HG02759 (cell line): ENCODE results near the gene EHD2.
"Not testable (repeated sequence)": the region's sequence is repeated elsewhere in the genome, so short reads cannot be mapped to it uniquely, and the experiment has no call there.

Experiments
- ATAC-seq: cut with Tn5 transposase; IDR thresholded peaks from one replicate; pipeline ENCODE4 v1.9.1; 2021; ENCODE audit warnings: mild to moderate bottlenecking, moderate library complexity; ENCODE audit not compliant: unreplicated experiment

The EHD2 gene

DNA sequence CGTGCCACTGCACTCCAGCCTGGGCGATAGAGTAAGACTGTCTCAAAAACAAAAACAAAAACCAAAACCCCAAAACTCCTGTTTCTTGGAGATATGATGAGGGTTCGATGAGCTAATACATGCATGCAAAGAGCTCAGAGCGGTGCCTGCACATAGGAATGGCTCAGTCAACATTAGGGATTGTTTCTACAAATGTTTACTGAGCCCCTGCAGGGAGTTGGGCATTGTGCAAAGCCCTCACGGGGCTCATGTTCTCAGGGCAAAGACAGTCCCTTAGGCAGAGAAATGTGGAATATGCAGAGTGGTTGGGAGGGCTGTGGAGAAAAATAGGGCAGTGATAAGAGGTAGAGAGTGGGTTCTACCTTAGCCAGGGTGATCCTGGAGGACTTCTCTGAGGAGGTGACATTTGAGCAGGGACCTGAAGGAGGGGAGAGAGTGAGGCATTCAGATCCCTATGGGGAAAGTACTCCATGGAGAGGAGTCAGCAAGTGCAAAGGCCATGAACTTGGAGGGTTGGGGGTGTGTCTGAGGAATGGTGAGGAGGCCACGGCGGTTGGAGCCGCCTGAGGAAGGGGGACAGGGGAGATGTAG lies 1.5 kb upstream of the EHD2 start:
- no peak for ATAC-seq

DNA sequence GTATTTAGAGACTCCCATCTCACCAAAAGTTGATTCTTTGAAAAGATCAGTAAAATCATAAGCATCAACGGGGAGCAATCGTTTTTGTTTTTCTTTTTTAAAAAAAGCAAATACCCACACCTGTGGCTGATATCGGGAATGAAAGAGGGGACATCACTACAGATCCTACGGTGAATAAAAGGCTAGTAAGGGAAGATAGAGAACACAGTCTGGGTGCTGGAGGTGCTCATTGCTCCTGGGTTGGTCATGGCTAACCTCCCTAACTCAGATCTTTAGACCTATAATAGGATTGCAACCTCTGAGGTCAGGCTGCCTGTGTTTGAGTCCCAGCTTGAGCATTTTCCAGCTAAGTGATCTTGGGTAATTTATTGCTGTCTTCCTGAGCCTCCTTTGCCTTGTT lies 1.1 kb downstream of the EHD2 start:
- ATAC-seq, result no peak

DNA sequence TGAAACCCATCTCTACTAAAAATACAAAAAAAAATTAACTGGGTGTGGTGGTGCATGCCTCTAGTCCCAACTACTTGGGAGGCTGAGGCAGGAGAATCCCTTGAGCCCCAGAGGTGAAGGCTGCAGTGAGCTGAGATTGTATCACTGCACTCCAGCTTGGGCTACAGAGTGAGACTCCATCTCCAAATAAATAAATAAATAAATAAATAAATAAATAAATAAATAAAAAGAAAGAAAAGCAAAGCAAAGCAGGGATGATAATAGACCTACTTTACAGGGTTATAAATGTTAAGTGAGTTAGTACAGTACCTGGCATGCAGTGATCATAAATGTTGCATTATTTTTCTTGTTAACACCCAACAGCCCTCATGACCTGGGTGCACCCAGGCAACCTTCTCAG lies 1.6 kb downstream of the EHD2 start:
- ATAC-seq, result not testable (repeated sequence)

DNA sequence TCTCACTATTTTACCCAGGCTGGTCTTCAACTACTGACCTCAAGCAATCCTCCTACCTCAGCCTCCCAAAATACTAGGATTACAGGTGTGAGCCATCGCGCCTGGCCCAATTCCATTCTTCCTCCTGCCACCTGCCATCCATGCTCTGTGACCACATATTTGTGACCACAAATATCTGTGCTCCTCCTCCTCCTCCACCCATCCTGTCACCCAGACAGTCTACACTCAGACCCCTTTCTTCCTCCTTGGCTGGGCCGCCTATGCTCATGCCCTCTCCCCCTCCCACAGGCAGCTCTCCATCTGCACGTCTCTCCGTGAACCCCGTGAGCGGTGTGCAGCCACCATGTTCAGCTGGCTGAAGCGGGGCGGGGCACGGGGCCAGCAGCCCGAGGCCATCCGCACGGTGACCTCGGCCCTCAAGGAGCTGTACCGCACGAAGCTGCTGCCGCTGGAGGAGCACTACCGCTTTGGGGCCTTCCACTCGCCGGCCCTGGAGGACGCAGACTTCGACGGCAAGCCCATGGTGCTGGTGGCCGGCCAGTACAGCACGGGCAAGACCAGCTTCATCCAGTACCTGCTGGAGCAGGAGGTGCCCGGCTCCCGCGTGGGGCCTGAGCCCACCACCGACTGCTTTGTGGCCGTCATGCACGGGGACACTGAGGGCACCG lies 3.2 kb downstream of the EHD2 start:
- no peak for ATAC-seq

DNA sequence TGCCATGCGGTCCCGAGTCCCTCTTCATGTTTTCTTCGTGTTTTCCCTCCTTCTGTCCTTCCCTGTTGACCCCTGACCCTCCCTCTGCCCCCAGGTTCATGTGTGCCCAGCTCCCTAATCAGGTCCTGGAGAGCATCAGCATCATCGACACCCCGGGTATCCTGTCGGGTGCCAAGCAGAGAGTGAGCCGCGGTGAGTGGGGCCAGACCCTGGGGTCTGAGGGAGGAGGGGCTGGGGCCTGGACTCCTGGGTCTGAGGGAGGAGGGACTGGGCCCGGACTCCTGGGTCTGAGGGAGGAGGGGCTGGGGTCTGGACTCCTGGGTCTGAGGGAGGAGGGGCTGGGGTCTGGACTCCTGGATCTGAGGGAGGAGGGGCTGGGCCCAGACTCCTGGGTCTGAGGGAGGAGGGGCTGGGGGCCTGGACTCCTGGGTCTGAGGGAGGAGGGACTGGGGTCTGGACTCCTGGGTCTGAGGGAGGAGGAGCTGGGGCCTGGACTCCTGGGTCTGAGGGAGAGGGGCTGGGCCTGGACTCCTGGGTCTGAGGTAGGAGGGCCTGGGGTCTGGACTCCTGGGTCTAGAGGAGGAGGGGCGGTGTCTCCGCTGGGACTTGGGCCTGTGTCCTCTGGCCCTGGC lies 5.3 kb downstream of the EHD2 start:
- ATAC-seq, result not testable (repeated sequence)

DNA sequence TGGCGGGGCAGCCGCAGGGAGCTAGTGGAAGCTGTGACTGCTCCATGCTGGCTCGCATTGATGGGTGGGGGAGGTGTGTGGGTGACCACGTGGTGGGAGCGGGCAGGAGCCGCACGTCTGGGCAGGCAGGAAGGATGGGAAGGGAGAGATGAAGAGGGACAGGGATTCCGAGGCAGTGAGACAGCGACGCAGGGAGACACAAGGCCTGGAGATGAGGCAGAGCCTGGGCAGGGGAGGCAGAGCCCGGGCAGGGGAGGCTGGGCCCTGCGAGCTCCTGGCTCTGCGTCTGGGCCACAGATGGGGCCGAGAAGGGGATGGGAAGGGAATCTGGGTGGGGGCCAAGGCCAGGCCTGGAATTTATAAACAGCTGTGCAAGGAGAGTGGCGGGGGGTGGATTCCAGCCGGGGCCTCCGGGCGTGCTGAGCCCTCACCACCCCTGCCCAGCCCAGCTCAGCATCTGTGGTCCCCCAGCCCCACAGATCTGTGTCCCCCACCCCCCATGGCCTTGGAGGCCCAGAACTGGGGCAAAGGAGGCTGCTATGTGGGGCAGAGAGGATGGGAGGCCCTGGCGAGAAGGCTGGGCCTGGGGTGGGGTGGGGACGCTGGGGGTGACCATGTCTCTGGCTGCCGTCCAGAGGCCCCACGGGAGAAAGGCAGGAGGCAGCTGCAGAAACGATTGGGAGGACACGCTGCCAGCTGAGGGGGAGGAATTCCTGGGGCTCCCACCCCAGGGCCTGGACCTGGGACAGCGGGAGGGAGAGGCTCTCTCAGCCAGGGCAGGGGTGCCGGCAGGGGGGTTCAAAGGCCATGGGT lies 6.0 kb downstream of the EHD2 start:
- ATAC-seq, result no peak

DNA sequence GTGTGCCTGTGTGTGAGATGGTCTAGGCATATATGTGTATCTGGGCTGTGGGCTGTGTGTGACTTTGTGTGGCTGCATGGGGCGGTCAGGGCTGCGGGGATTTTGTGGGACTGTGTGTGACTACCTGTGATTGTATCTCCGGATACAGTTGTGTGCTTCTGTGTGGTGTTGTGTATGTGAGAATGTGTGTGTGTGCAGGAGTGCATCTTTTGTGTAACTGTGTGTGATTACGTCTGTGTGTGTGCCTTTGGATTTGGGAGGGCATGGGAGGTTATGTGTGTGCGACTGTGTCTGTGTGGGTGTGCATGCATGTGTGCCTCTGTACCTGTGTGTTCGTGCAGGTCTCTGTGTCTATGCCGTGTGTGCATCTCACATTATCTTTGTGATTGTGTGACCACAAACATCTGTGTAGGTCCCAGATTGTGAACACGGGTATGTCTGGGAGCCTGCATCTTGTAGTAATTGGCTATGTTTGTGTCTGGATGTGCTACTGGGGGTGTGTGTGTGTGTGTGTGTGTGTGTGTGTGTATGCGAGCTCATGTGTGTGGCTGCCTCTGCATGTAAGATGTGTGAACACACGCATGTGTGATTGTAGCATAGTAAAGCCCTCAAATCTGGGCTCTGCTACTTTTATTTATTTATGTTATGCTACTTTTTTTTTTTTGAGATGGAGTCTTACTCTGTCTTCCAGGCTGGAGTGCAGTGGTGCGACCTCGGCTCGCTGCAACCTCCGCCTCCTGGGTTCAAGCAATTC lies 7.6 kb downstream of the EHD2 start:
- ATAC-seq, result no peak

DNA sequence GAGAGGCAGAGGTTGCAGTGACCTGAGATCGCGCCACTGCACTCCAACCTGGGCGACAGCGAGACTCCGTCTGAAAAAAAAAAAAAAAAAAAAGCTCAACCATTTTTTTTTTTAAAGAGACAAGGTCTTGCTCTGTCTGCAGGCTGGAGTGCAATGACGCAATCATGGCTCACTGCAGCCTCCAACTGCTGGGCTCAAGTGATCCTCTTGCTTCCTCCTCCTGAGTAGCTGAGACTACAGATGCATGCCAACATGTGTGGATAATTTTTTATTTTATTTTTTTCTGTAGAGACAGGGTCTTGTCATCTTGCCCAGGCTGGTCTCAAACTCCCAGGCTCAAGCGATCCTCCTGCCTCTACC lies 10.3 kb downstream of the EHD2 start:
- ATAC-seq, result no peak

DNA sequence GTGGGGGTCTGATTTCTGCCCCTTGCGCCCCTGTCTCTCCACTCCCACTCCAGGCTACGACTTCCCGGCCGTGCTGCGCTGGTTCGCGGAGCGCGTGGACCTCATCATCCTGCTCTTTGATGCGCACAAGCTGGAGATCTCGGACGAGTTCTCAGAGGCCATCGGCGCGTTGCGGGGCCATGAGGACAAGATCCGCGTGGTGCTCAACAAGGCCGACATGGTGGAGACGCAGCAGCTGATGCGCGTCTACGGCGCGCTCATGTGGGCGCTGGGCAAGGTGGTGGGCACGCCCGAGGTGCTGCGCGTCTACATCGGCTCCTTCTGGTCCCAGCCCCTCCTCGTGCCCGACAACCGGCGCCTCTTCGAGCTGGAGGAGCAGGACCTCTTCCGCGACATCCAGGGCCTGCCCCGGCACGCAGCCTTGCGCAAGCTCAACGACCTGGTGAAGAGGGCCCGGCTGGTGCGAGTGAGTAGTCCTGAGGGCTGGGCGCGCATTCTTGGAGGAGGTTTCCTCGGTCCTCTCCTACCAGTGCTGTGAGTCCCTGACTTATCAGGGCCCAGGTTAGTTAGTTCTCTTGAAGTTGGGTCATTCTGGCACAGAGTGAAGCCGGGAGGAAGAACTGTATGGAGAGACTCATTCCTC lies 12.7 kb downstream of the EHD2 start:
- no peak for ATAC-seq

DNA sequence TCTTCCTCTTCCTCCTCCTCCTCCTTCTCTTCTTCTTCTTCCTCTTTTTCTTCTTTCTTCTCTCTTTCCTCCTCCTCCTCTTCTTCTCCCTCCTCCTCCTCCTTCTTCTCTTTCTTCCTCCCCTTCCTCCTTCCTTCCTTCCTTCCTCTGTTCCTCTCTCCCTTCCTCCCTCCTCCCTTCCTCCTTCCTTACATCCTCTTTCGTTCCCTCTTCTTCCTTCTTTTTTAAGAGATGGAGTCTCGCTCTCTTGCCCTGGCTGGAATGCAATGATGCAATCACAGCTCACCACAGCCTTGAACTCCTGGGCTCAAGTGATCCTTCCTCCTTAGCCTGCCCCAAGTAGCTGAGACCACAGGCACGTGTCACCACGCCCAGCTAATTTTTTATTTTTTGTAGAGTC lies 13.2 kb downstream of the EHD2 start:
- ATAC-seq, result no peak

DNA sequence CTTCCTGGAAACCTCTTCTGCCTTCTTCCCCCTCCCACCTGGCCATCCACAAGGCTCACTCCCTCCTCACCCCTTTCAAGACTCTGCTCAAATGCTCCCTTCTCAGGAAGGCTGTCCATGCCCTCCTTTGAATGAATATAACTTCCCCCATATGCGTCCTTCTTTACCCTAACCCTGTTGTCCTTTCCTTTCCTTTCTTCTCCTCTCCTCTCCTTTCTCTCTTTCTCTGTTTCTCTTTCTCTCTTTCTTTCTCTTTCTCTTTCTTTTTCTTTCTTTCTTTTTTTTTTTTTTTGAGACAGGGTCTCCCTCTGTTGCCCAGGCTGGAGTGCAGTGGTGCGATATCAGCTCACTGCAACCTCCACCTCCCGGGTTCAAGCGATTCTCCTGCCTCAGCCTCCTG lies 15.1 kb downstream of the EHD2 start:
- not testable (repeated sequence) for ATAC-seq

DNA sequence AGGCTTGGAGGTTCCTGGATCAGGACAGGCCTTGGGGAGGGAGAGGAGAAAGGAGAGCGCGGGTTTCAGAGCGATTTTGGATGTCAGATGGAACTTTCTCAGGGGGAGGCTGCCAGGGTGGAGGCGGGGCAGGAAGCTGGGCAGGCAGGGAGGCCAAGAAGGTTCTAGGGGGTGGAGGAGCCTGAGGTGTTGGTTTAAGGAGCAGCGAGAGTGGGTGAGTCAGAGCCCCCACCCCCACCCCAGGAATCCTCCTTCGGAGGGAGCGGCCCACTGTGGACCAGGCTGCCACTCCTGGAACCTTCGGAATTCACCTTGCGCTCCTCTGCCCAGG lies 16.2 kb downstream of the EHD2 start:
- no peak for ATAC-seq

DNA sequence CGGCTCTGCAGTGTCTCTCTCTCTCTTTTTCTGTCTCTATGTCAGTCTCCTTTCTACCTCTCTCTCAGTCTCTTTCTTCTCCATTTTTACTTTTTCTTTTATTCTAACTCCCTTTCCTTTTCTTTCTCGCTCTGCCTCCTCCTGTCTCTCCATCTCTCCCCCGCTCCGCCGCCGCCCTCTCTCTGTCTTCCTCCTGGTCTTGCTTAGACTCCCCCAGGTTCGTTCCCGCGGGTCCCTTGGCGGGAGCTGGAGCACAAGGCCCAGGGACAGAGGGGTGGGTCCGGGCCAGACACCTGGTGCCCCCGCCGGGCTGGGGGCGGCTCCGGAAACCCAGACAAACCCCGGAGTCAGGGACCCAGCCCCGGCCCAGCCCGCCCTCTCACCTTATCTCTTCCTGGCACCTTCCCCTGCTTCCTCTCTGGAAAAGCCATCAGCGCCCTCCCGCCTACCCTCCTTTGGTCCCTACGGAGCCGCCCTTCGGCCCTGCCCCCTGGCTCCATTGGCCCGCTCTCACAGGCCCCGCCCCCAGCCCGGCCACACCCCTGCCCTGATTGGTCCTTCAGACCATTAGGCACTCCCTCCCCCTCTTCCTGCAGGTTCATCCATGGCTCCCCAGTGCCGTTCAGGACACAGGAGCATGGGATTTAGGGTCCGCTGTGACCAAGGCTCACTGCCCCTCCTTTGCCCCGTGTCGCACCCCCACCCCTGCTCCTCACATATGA lies 16.7 kb downstream of the EHD2 start:
- ATAC-seq, result no peak

DNA sequence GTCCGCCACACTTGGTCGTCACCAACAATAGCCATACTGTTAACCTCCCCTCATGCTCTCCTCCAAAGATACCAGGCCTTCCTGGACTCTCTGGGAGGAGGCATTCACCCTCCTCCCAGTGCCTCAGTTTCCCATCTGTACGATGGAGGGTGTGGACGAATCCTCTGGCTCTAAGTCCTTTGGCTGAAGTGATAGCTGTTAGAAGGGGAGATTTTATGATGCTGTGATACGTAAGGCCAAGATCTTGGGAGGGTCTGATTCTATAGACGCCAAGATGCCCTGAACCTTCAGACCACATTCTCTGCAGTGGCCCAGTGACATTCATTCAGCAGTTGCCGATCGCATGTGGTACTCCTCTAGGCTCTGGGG lies 17.3 kb downstream of the EHD2 start:
- ATAC-seq, result no peak

DNA sequence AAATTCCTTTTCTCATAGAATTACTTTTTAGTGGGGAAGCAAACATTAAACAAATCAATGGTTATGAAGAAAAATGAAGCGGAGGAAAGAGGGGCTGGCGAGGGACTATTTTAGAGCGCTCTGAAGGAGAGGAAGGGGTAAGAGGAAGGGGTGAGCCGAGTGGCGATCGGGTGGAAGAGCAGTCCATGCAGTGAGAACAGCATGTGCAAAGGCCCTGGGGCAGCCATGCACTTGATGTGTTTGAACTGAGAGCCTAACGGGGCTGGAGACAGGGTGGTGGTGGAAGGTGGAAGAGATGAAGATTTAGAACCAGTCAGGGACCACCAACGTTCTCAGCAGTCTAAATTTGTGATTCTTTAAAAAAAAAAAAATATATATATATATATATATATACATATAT lies 17.7 kb downstream of the EHD2 start:
- no peak for ATAC-seq

DNA sequence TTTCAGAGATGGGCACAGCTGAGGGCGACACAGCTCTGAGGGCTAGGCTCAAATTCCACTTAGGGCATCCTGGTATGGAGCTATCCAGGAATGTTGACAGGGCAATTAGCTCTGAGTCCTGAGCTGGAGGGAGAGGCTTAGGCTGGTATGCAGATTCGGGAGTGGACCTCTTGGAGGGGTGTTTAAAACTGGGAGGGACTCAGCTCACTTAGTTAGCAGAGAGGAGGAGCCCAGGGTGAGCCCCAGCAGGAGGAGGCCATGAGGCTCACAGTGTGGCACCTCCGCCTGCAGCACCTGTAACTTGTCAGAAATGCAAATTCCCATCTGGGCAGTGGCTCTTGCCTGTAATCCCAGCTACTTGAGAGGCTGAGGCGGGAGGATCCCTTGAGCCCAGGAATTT lies 21.9 kb downstream of the EHD2 start:
- ATAC-seq, result no peak

DNA sequence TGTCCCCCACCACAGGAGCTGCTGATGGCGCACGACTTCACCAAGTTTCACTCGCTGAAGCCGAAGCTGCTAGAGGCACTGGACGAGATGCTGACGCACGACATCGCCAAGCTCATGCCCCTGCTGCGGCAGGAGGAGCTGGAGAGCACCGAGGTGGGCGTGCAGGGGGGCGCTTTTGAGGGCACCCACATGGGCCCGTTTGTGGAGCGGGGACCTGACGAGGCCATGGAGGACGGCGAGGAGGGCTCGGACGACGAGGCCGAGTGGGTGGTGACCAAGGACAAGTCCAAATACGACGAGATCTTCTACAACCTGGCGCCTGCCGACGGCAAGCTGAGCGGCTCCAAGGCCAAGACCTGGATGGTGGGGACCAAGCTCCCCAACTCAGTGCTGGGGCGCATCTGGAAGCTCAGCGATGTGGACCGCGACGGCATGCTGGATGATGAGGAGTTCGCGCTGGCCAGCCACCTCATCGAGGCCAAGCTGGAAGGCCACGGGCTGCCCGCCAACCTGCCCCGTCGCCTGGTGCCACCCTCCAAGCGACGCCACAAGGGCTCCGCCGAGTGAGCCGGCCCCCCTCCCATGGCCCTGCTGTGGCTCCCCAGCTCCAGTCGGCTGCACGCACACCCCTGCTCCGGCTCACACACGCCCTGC lies 27.8 kb downstream of the EHD2 start:
- ATAC-seq, result no peak

DNA sequence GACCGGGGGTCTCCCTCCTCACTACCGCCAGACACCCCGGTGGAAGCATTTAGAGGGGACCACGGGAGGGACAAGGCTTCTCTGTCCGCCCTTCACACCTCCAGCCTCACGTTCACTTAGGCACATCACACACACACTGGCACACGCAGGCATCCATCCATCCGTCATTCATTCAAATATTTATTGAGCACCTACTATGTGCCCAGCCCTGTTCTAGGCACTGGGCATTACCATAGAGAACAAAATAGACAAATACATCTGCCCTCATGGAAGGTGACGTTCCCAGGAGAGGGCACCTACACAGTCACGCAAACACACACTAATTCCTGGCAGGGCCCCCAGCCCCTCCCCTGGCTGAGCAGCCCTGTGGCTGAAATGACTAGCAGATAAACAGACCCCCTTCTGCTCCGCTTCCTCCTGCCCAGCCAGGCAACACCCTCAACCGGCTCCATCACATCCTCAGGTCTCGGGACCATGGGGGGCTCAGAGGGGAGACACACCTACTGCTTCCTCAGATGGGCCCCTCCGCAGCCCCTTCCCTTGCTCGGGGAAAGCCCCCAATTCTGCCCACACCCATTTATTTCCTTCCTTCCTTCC lies 28.4 kb downstream of the EHD2 start:
- no peak for ATAC-seq

DNA sequence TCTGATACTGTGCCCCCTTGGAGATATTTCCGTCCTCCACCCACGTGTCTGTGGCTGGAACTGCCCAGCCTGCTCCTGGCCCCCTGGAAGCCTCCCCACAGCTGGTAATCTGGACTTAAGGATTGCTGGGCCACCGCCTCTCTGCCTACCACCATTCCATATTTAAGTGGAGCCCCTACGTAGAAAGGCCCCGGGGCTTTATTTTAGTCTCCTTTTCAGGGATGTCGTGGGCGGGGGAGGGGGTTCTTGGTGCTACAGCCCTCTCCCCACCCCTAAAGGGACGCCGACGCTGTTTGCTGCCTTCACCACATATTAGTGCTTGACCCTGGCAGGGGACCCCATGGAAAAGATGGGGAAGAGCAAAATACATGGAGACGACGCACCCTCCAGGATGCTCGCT lies 29.4 kb downstream of the EHD2 start:
- no peak for ATAC-seq
